NT2/D1 (cell line): ENCODE data around the gene ADH1C.
"Not testable (repeated sequence)": the region's sequence is repeated elsewhere in the genome, so short reads cannot be mapped to it uniquely, and the experiment has no call there.

Source experiments
- DNase-seq: peaks from one replicate; pipeline ENCODE4 v3.0.0-alpha.2; 2011; ENCODE audit warnings: low read depth, low spot score
- H3K27me3 ChIP-seq: 2 replicates; pipeline ENCODE4 v1.6.0; 2011; ENCODE audit warnings: mild to moderate bottlenecking; ENCODE audit not compliant: insufficient read length, insufficient read depth
- H3K36me3 ChIP-seq: 2 replicates; pipeline ENCODE4 v1.6.1; 2011; ENCODE audit warnings: mild to moderate bottlenecking, low read length, mixed read lengths; ENCODE audit not compliant: insufficient read depth, insufficient read length
- H3K4me1 ChIP-seq: 2 replicates; pipeline ENCODE4 v1.5.1; 2011; ENCODE audit not compliant: insufficient read depth, insufficient read length
- H3K4me3 ChIP-seq: 2 replicates; pipeline ENCODE4 v1.5.1; 2011; ENCODE audit warnings: low read depth; ENCODE audit not compliant: insufficient read length
- H3K9ac ChIP-seq: 2 replicates; pipeline ENCODE4 v1.6.0; 2011; ENCODE audit warnings: low read depth; ENCODE audit not compliant: insufficient read length
- H3K9me3 ChIP-seq: 2 replicates; pipeline ENCODE4 v1.5.1; 2011; ENCODE audit warnings: mild to moderate bottlenecking, low read length; ENCODE audit not compliant: insufficient read depth
- SUZ12 ChIP-seq: IDR thresholded peaks from 2 replicates; pipeline ENCODE4 v1.6.1; 2011; ENCODE audit not compliant: insufficient read length, insufficient read depth; ENCODE audit errors: extremely low read depth
- YY1 ChIP-seq: IDR thresholded peaks from 2 replicates; pipeline ENCODE4 v1.6.1; 2011; ENCODE audit not compliant: insufficient read length, insufficient read depth
- ZNF274 ChIP-seq: IDR thresholded peaks from 2 replicates; pipeline ENCODE4 v1.6.1; 2011; ENCODE audit warnings: mild to moderate bottlenecking, low read depth, low read length

The ADH1C gene

GRCh38 chr4:99329876-99330275 lies 22.7 kb downstream of the ADH1C start:
- DNase-seq: no peak
- Histone ChIP-seq H3K4me3 (no peak overlapping the region), H3K36me3 (no peaks in the 10 kb centered on the region), H3K27me3 (no peaks in the 10 kb centered on the region), H3K9me3 (0 out of 2 replicates have a peak, but pooled peaks cover 5% of the 10 kb centered on the region), H3K4me1 (no peaks in the 10 kb centered on the region), H3K9ac (no peak overlapping the region)
- TF ChIP-seq YY1: no peak
- TF ChIP-seq ZNF274: no peak
- no peak for TF ChIP-seq SUZ12

- DNase-seq: no peak
- Histone ChIP-seq H3K4me3 (no peak overlapping the region), H3K9me3 (0 out of 2 replicates have a peak, but pooled peaks cover 5% of the 10 kb centered on the region), H3K36me3 (no peaks in the 10 kb centered on the region), H3K27me3 (no peaks in the 10 kb centered on the region), H3K4me1 (no peaks in the 10 kb centered on the region), H3K9ac (no peak overlapping the region)
- TF ChIP-seq YY1 (no peak), SUZ12 (no peak), ZNF274 (no peak)
Measured at GRCh38 chr4:99324979-99325378, 27.6 kb downstream of the ADH1C start.

- no peak for TF ChIP-seq SUZ12
- no peak for TF ChIP-seq YY1
- no peak for TF ChIP-seq ZNF274
- H3K9ac ChIP-seq: no peak overlapping the region
- no peaks in the 10 kb centered on the region for H3K4me1 ChIP-seq
- no peak overlapping the region for H3K4me3 ChIP-seq
- no peaks in the 10 kb centered on the region for H3K36me3 ChIP-seq
- no peak for DNase-seq
- no peaks in the 10 kb centered on the region for H3K27me3 ChIP-seq
- H3K9me3 ChIP-seq: 0 out of 2 replicates have a peak, but pooled peaks cover 5% of the 10 kb centered on the region
Measured at GRCh38 chr4:99324361-99324760, 28.2 kb downstream of the ADH1C start.

- H3K9ac ChIP-seq: no peak overlapping the region
- H3K27me3 ChIP-seq: no peaks in the 10 kb centered on the region
- no peak for DNase-seq
- 0 out of 2 replicates have a peak, but pooled peaks cover 5% of the 10 kb centered on the region for H3K9me3 ChIP-seq
- no peaks in the 10 kb centered on the region for H3K4me1 ChIP-seq
- H3K36me3 ChIP-seq: no peaks in the 10 kb centered on the region
- TF ChIP-seq SUZ12 (no peak), ZNF274 (no peak), YY1 (no peak)
- no peak overlapping the region for H3K4me3 ChIP-seq
Measured at GRCh38 chr4:99323756-99324155, 28.8 kb downstream of the ADH1C start.

- TF ChIP-seq YY1 (no peak), ZNF274 (no peak), SUZ12 (no peak)
- Histone ChIP-seq H3K4me1 (no peaks in the 10 kb centered on the region), H3K9ac (no peak within 1 kb of the TSS), H3K27me3 (no peaks in the 10 kb centered on the region), H3K36me3 (no peaks in the 10 kb centered on the region), H3K9me3 (no peaks in the 10 kb centered on the region), H3K4me3 (no peak within 1 kb of the TSS)
- peak; percentile 5 for DNase-seq
Measured at GRCh38 chr4:99321241-99322191, 31.0 kb downstream of the ADH1C start, which contains the start of gene ADH1B. ADH1B (minus strand) TSS chr4:99321401; CDS start chr4:99321331, 70 bp downstream.

GRCh38 chr4:99317811-99318210 lies 34.7 kb downstream of the ADH1C start:
- DNase-seq, H3K9me3 ChIP-seq: not testable (repeated sequence)

GRCh38 chr4:99317354-99317753 lies 35.2 kb downstream of the ADH1C start:
- no peak overlapping the region for H3K9ac ChIP-seq
- H3K4me1 ChIP-seq: no peaks in the 10 kb centered on the region
- no peaks in the 10 kb centered on the region for H3K36me3 ChIP-seq
- no peaks in the 10 kb centered on the region for H3K27me3 ChIP-seq
- no peaks in the 10 kb centered on the region for H3K9me3 ChIP-seq
- no peak for DNase-seq
- H3K4me3 ChIP-seq: no peak overlapping the region
- TF ChIP-seq SUZ12 (no peak), YY1 (no peak), ZNF274 (no peak)

More at GRCh38 chr4:99317811-99318210, 34.7 kb downstream of the ADH1C start:
- not testable (repeated sequence) for H3K9ac ChIP-seq, H3K36me3 ChIP-seq, H3K4me3 ChIP-seq, H3K27me3 ChIP-seq, H3K4me1 ChIP-seq
